NCI-H526 treated with DMSO at 0.1 percent for 48 hours (cell line): ENCODE measurements around the gene TUSC2.
A peak's percentile ranks its signal among the peaks of the same experiment; 100 is the strongest.

Source experiments
- DNase-seq: peaks from one replicate; lab custom pipeline; 2025; lab: John Stamatoyannopoulos, UW

Gene TUSC2

GRCh38 chr3:50354186-50354764, 26.3 kb upstream of the TUSC2 start:
- DNase-seq: no peak

- DNase-seq: no peak
Observed at GRCh38 chr3:50353245-50354004, 25.4 kb upstream of the TUSC2 start.

- DNase-seq: no peak
Observed at GRCh38 chr3:50352781-50353180, 24.8 kb upstream of the TUSC2 start.

GRCh38 chr3:50351323-50351697, 23.3 kb upstream of the TUSC2 start:
- DNase-seq: no peak

- peak; percentile 90 for DNase-seq
Observed at GRCh38 chr3:50350527-50351322, 22.7 kb upstream of the TUSC2 start, which contains the start of the genes CYB561D2 and NPRL2. TSS of gene CYB561D2 (plus strand) at chr3:50350862. CDS start at chr3:50351434, 572 bp downstream. TSS of gene NPRL2 (minus strand) at chr3:50350775. CDS start at chr3:50350652, 123 bp downstream.

GRCh38 chr3:50350213-50350526, 22.1 kb upstream of the TUSC2 start:
- no peak for DNase-seq

GRCh38 chr3:50347187-50347813, 19.3 kb upstream of the TUSC2 start:
- DNase-seq: peak; percentile 16

- no peak for DNase-seq
Observed at GRCh38 chr3:50345586-50346234, 17.7 kb upstream of the TUSC2 start, which contains the start of gene ZMYND10. TSS of gene ZMYND10 (minus strand) at chr3:50345732. CDS start at chr3:50345579, 153 bp downstream.

- DNase-seq: no peak
Observed at GRCh38 chr3:50345008-50345407, 17.0 kb upstream of the TUSC2 start.

GRCh38 chr3:50342813-50343633, 15.0 kb upstream of the TUSC2 start:
- no peak for DNase-seq

- no peak for DNase-seq
Observed at GRCh38 chr3:50341996-50342650, 14.1 kb upstream of the TUSC2 start.

- no peak for DNase-seq
Observed at GRCh38 chr3:50341537-50341936, 13.5 kb upstream of the TUSC2 start.

GRCh38 chr3:50340448-50341329, 12.7 kb upstream of the TUSC2 start, which contains the start of gene RASSF1:
TSS of gene RASSF1 (minus strand) at chr3:50340836. CDS start at chr3:50340805, 31 bp downstream.
- no peak for DNase-seq

GRCh38 chr3:50340147-50340447, 12.1 kb upstream of the TUSC2 start:
- no peak for DNase-seq

- DNase-seq: no peak
Observed at GRCh38 chr3:50339485-50340146, 11.6 kb upstream of the TUSC2 start.

GRCh38 chr3:50338965-50339364, 10.9 kb upstream of the TUSC2 start:
- DNase-seq: no peak

GRCh38 chr3:50337175-50337861, 9.3 kb upstream of the TUSC2 start:
- DNase-seq: peak; percentile 97

- DNase-seq: no peak
Observed at GRCh38 chr3:50336452-50337174, 8.6 kb upstream of the TUSC2 start.
